NK-92 (cell line): ENCODE measurements around the gene CNIH1.
"Not testable (repeated sequence)": the region's sequence is repeated elsewhere in the genome, so short reads cannot be mapped to it uniquely, and the experiment has no call there.

ENCODE experiments used
- DNase-seq: peaks from one replicate; lab custom pipeline; 2025; ENCODE audit not compliant: unreplicated experiment; lab: John Stamatoyannopoulos, UW

The CNIH1 gene

DNA sequence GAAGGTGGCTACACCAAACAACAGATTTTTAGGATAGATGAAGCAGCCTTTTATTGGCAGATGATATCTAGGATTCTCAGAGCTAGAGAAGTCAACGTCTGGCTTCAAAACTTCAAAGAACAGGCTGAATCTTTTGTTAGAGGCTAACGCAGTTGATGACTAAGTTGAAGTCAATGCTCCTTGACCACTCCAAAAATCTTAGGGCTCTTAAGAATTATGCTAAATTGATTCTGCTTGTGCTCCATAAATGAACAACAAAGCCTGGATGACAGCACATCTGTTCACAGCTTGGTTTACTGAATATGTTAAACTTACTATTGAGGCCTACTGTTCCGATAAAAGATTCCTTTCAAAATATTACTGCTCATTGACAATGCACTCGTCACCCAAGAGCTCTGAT, 57.3 kb downstream of the CNIH1 start:
- no peak for DNase-seq

DNA sequence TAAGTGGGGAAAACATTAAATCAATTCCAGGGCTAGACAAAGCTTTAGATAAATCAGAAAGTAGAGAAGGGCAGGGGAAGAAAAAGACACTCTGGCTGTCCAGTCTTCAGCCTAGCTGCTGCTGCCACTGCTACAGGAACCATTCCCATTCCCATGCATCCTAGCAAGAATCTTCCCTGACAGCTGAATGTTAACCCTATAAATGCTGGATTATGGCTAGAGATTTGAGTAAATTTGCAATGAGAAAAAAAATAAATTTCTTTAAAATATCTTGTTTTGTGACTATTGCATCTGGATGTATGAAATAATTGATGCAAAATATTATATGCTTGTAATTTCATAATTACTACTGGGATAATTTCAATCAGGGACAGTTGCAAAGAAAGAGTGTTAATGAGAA, 59.4 kb downstream of the CNIH1 start:
- no peak for DNase-seq

DNA sequence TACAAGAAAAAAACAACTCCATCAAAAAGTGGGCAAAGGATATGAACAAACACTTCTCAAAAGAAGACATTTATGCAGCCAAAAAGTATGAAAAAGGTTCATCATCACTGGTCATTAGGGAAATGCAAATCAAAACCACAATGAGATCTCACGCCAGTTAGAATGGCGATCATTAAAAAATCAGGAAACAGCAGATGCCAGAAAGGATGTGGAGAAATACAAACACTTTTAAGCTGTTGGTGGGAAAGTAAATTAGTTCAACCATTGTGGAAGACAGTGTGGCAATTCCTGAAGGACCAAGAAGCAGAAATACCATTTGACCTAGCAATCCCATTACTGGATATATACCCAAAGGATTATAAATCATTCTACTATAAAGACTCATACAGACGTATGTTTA, 60.6 kb downstream of the CNIH1 start:
- DNase-seq: not testable (repeated sequence)

DNA sequence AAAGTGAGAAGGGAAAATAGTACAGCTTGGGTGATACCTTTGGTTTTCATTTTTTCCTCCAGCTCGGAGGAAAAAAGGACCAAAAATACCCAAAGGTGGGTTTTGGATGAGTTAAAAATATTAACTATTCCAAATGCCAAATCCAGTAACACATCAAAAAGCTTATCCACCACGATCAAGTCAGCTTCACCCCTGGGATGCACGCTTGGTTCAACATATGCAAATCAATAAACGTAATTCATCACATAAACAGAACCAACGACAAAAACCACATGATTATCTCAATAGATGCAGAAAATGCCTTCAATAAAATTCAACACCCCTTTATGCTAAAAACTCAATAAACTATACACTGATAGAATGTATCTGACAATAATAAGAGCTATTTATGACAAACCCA, 62.3 kb downstream of the CNIH1 start:
- DNase-seq: not testable (repeated sequence)

DNA sequence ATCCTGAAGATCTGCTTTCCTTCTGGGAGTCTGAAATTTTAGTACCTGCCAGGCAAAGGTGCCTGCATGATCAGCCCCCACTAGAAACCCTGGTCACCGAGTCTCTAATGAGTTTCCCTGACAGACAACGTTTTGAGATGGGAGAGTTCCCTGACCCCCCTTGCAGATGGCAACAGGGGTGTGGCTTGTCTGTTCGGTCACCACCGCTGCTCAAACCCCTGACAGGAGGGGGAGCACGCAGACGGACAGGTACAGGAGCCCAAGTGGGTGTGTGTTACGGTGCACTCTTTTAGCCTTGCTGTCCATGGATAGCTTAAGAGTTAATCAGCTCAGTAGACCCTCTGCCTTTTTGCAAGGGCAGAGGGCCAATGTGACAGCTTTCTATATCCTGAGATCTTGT, 63.7 kb downstream of the CNIH1 start:
- DNase-seq: no peak

DNA sequence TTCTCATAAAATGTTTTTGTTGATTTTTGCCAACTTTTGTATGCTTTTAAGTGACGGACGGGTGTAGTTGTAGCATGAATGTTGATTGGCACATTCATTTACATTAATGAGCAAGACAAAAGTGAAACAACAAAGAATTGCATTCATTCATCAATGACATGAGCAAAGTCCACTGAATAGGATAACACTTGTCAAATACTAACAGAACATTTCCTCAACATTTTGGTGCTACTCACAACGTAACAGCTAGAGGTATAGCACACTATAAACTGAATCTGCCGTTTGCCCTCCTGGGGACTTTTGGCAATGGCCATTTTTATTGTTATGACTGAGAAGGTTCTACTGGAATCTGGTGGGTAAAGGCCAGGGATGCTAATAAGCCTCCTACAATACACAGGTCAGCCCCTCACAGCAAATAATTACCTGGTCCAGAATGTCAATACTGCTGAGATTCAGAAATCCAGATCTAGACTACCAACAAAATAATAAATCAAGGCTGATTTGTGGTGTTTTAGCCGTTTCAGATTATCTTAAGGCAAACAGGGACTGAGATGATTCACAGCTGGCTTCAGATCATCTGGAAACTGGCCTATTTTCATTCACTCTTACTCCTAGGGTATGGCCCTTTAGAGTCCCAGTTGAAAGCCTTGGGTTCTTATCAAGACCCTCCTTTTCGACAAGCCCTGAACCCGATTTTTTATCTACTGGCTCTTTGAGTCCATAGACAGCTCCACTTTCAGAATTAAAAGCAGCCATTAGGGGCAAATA, 66.9 kb downstream of the CNIH1 start:
- no peak for DNase-seq
